ENCODE measurements around the gene C10orf53.

DNA sequence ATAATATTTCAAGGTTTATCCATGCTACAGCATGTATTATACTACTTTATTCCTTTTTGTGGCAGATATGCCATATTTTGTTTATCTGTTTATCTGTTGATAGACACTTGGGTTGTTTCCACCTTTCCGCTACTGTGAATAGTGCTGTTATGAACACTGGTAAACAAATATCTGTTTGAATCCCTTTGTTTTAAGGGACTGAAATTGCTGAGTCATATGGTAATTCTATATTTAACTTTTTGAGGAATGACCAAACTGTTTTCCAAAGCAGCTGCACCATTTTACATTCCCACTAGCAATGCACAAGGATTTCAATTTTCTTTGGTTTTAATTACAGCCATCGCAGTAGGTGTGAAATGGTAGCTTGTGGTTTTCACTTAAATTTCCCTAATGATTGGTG, 3.4 kb downstream of the C10orf53 start:
- TF ChIP-seq POLR2A (IDR thresholded peaks at IDR 0.05) (no peak), EP300 (IDR thresholded peaks at IDR 0.05) (no peak), POLR2AphosphoS5 (IDR thresholded peaks at IDR 0.05) (no peak)
- TF ChIP-seq, protein P1, sequence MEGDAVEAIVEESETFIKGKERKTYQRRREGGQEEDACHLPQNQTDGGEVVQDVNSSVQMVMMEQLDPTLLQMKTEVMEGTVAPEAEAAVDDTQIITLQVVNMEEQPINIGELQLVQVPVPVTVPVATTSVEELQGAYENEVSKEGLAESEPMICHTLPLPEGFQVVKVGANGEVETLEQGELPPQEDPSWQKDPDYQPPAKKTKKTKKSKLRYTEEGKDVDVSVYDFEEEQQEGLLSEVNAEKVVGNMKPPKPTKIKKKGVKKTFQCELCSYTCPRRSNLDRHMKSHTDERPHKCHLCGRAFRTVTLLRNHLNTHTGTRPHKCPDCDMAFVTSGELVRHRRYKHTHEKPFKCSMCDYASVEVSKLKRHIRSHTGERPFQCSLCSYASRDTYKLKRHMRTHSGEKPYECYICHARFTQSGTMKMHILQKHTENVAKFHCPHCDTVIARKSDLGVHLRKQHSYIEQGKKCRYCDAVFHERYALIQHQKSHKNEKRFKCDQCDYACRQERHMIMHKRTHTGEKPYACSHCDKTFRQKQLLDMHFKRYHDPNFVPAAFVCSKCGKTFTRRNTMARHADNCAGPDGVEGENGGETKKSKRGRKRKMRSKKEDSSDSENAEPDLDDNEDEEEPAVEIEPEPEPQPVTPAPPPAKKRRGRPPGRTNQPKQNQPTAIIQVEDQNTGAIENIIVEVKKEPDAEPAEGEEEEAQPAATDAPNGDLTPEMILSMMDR (IDR thresholded peaks at IDR 0.05): no peak

Data from stomach (tissue), 4 donors.